ENCODE data around the gene ABCF1. TPM values are rescaled to one million over a fixed set of nuclear protein-coding genes. Genes with fewer than 3 reads are reported as not detected.

ABCF1 gene
- total and polyA plus RNA-seq, 9 of the 15 experiments (the other 6 are each of a cell fraction or from before 2014, with no cell fraction given), result 41.6 to 193 (median 102) TPM

- no peak for TF ChIP-seq MED1 (CRISPR knock-in tag; IDR thresholded peaks at IDR 0.05; ENCODE audit: borderline replicate concordance)
- peak; percentile 98 for TF ChIP-seq CREM (IDR thresholded peaks at IDR 0.05; ENCODE audit: low read depth)
- TF ChIP-seq, protein P1, sequence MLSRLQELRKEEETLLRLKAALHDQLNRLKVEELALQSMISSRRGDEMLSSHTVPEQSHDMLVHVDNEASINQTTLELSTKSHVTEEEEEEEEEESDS (CRISPR knock-in tag; IDR thresholded peaks at IDR 0.05), result no peak
- TF ChIP-seq RCOR1 (IDR thresholded peaks at IDR 0.05; ENCODE audit: borderline replicate concordance in 1 of 2, low read depth in 2 of 2, low read length in 2 of 2), result peak in 1 of 2 experiments; percentile 44; a peak in 2 of 4 replicates
- TF ChIP-seq FUS (optimal IDR thresholded peaks at IDR 0.05; ENCODE audit: low read depth, low read length), result no peak
- TF ChIP-seq, protein P2, sequence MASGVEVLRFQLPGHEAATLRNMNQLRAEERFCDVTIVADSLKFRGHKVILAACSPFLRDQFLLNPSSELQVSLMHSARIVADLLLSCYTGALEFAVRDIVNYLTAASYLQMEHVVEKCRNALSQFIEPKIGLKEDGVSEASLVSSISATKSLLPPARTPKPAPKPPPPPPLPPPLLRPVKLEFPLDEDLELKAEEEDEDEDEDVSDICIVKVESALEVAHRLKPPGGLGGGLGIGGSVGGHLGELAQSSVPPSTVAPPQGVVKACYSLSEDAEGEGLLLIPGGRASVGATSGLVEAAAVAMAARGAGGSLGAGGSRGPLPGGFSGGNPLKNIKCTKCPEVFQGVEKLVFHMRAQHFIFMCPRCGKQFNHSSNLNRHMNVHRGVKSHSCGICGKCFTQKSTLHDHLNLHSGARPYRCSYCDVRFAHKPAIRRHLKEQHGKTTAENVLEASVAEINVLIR (CRISPR knock-in tag; IDR thresholded peaks at IDR 0.05), result peak; percentile 83
- TF ChIP-seq BHLHE40 (IDR thresholded peaks at IDR 0.05; ENCODE audit: low read length), result peak; percentile 99
- peak; percentile 12; the same call in 1 of the 2 replicates for TF ChIP-seq TAF7 (tag; IDR thresholded peaks at IDR 0.05)
- peak in 1 of 2 experiments; percentile 12; a peak in 1 of 4 replicates for TF ChIP-seq ARNT (IDR thresholded peaks at IDR 0.05)
- TF ChIP-seq, protein P3, sequence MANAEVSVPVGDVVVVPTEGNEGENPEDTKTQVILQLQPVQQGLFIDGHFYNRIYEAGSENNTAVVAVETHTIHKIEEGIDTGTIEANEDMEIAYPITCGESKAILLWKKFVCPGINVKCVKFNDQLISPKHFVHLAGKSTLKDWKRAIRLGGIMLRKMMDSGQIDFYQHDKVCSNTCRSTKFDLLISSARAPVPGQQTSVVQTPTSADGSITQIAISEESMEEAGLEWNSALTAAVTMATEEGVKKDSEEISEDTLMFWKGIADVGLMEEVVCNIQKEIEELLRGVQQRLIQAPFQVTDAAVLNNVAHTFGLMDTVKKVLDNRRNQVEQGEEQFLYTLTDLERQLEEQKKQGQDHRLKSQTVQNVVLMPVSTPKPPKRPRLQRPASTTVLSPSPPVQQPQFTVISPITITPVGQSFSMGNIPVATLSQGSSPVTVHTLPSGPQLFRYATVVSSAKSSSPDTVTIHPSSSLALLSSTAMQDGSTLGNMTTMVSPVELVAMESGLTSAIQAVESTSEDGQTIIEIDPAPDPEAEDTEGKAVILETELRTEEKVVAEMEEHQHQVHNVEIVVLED (CRISPR knock-in tag; IDR thresholded peaks at IDR 0.05), result peak; percentile 45
- peak; percentile 65 for TF ChIP-seq TBP (optimal IDR thresholded peaks at IDR 0.05; ENCODE audit: low read depth, low read length)
- TF ChIP-seq STAT6 (CRISPR knock-in tag; IDR thresholded peaks at IDR 0.05), result no peak
- TF ChIP-seq, protein P4, sequence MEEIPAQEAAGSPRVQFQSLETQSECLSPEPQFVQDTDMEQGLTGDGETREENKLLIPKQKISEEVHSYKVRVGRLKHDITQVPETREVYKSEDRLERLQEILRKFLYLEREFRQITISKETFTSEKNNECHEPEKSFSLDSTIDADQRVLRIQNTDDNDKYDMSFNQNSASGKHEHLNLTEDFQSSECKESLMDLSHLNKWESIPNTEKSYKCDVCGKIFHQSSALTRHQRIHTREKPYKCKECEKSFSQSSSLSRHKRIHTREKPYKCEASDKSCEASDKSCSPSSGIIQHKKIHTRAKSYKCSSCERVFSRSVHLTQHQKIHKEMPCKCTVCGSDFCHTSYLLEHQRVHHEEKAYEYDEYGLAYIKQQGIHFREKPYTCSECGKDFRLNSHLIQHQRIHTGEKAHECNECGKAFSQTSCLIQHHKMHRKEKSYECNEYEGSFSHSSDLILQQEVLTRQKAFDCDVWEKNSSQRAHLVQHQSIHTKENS (CRISPR knock-in tag; IDR thresholded peaks at IDR 0.05), result no peak
- TF ChIP-seq, protein P5, sequence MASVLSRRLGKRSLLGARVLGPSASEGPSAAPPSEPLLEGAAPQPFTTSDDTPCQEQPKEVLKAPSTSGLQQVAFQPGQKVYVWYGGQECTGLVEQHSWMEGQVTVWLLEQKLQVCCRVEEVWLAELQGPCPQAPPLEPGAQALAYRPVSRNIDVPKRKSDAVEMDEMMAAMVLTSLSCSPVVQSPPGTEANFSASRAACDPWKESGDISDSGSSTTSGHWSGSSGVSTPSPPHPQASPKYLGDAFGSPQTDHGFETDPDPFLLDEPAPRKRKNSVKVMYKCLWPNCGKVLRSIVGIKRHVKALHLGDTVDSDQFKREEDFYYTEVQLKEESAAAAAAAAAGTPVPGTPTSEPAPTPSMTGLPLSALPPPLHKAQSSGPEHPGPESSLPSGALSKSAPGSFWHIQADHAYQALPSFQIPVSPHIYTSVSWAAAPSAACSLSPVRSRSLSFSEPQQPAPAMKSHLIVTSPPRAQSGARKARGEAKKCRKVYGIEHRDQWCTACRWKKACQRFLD (CRISPR knock-in tag; IDR thresholded peaks at IDR 0.05), result peak; percentile 92
- TF ChIP-seq, protein P6, sequence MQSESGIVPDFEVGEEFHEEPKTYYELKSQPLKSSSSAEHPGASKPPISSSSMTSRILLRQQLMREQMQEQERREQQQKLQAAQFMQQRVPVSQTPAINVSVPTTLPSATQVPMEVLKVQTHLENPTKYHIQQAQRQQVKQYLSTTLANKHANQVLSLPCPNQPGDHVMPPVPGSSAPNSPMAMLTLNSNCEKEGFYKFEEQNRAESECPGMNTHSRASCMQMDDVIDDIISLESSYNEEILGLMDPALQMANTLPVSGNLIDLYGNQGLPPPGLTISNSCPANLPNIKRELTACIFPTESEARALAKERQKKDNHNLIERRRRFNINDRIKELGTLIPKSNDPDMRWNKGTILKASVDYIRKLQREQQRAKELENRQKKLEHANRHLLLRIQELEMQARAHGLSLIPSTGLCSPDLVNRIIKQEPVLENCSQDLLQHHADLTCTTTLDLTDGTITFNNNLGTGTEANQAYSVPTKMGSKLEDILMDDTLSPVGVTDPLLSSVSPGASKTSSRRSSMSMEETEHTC (IDR thresholded peaks at IDR 0.05), result peak; percentile 82; the same call in 1 of the 2 replicates
- TF ChIP-seq SP2 (IDR thresholded peaks at IDR 0.05; ENCODE audit: extremely low read depth, low read depth, low read length, poor library complexity, severe bottlenecking), result no peak
- no peak for TF ChIP-seq ZNF121 (CRISPR knock-in tag; conservative IDR thresholded peaks at IDR 0.05)
These were observed at the start of gene ABCF1 (continued) for GRCh38 chr6:30571075-30571761.

Data from K562 (cell line).